ENCODE results near the gene FGFR2. TPM values are rescaled to one million over a fixed set of nuclear protein-coding genes. Genes with fewer than 3 reads are reported as not detected.

FGFR2 gene
- total RNA-seq, 2 experiments from 2014 or later: not detected

- no peak overlapping the region for H3K27ac Mint-ChIP-seq
- POLR2A ChIA-PET: no interaction called here
These were observed 83.9 kb downstream of the FGFR2 start for GRCh38 chr10:121514141-121514865.

GRCh38 chr10:121511943-121512342 is 86.3 kb downstream of the FGFR2 start:
- peaks cover 5% of the 10 kb centered on the region for H3K4me1 Mint-ChIP-seq
- no peaks in the 10 kb centered on the region for H3K9me3 Mint-ChIP-seq
- POLR2A ChIA-PET: no interaction called here
- H3K27ac Mint-ChIP-seq: no peak overlapping the region
- H3K4me3 Mint-ChIP-seq: no peak overlapping the region
- CTCF ChIA-PET: no interaction called here
- H3K36me3 Mint-ChIP-seq (ENCODE audit: low read depth): no peaks in the 10 kb centered on the region
- H3K27me3 Mint-ChIP-seq: no peaks in the 10 kb centered on the region
- DNase-seq: no peak

More at GRCh38 chr10:121514141-121514865, 83.9 kb downstream of the FGFR2 start:
- no peaks in the 10 kb centered on the region for H3K36me3 Mint-ChIP-seq (ENCODE audit: low read depth)
- CTCF ChIA-PET: no interaction called here
- H3K9me3 Mint-ChIP-seq: no peaks in the 10 kb centered on the region
- H3K4me3 Mint-ChIP-seq: no peak overlapping the region
- peaks cover 2% of the 10 kb centered on the region for H3K27me3 Mint-ChIP-seq
- DNase-seq: no peak
- H3K4me1 Mint-ChIP-seq: peaks cover 5% of the 10 kb centered on the region

GRCh38 chr10:121511460-121511859 is 86.8 kb downstream of the FGFR2 start:
- Mint-ChIP-seq H3K36me3 (ENCODE audit: low read depth) (no peaks in the 10 kb centered on the region), H3K9me3 (no peaks in the 10 kb centered on the region), H3K4me1 (peaks cover 5% of the 10 kb centered on the region), H3K27me3 (no peaks in the 10 kb centered on the region), H3K4me3 (no peak overlapping the region), H3K27ac (no peak overlapping the region)
- no peak for DNase-seq
- ChIA-PET CTCF (no interaction called here), POLR2A (no interaction called here)

GRCh38 chr10:121510201-121510771 is 88.0 kb downstream of the FGFR2 start:
- no peak for DNase-seq
- CTCF ChIA-PET: interaction anchor here (1.3 kb wide), 1 partner anchor 23 kb away, joined by 3 read pairs; no protein-coding TSS in a partner anchor
- H3K27me3 Mint-ChIP-seq: no peaks in the 10 kb centered on the region

GRCh38 chr10:121509796-121510195 is 88.4 kb downstream of the FGFR2 start:
- no peaks in the 10 kb centered on the region for H3K4me1 Mint-ChIP-seq
- no peak overlapping the region for H3K4me3 Mint-ChIP-seq
- ChIA-PET POLR2A (no interaction called here), CTCF (interaction anchor here (1.3 kb wide), 1 partner anchor 23 kb away, joined by 3 read pairs; no protein-coding TSS in a partner anchor)
- H3K27ac Mint-ChIP-seq: no peak overlapping the region
- no peak for DNase-seq
- H3K36me3 Mint-ChIP-seq (ENCODE audit: low read depth): no peaks in the 10 kb centered on the region
- H3K27me3 Mint-ChIP-seq: no peaks in the 10 kb centered on the region
- H3K9me3 Mint-ChIP-seq: no peaks in the 10 kb centered on the region

More at GRCh38 chr10:121510201-121510771, 88.0 kb downstream of the FGFR2 start:
- POLR2A ChIA-PET: no interaction called here
- no peaks in the 10 kb centered on the region for H3K36me3 Mint-ChIP-seq (ENCODE audit: low read depth)
- H3K4me3 Mint-ChIP-seq: no peak overlapping the region
- no peak overlapping the region for H3K27ac Mint-ChIP-seq
- H3K9me3 Mint-ChIP-seq: no peaks in the 10 kb centered on the region
- no peaks in the 10 kb centered on the region for H3K4me1 Mint-ChIP-seq

GRCh38 chr10:121509112-121509511 is 89.1 kb downstream of the FGFR2 start:
- H3K27ac Mint-ChIP-seq: no peak overlapping the region
- H3K4me1 Mint-ChIP-seq: no peaks in the 10 kb centered on the region
- DNase-seq: no peak
- no peaks in the 10 kb centered on the region for H3K9me3 Mint-ChIP-seq
- no peaks in the 10 kb centered on the region for H3K27me3 Mint-ChIP-seq
- CTCF ChIA-PET: no interaction called here
- POLR2A ChIA-PET: no interaction called here
- no peak overlapping the region for H3K4me3 Mint-ChIP-seq
- H3K36me3 Mint-ChIP-seq (ENCODE audit: low read depth): no peaks in the 10 kb centered on the region

GRCh38 chr10:121503587-121504051 is 94.6 kb downstream of the FGFR2 start:
- H3K27ac Mint-ChIP-seq: no peak overlapping the region
- H3K4me1 Mint-ChIP-seq: no peaks in the 10 kb centered on the region
- no peak overlapping the region for H3K4me3 Mint-ChIP-seq
- H3K36me3 Mint-ChIP-seq (ENCODE audit: low read depth): no peaks in the 10 kb centered on the region
- peaks cover 2% of the 10 kb centered on the region for H3K9me3 Mint-ChIP-seq
- POLR2A ChIA-PET: no interaction called here
- no peak for DNase-seq
- no peaks in the 10 kb centered on the region for H3K27me3 Mint-ChIP-seq
- CTCF ChIA-PET: no interaction called here

- H3K36me3 Mint-ChIP-seq (ENCODE audit: low read depth): no peaks in the 10 kb centered on the region
- H3K27ac Mint-ChIP-seq: no peak overlapping the region
- H3K27me3 Mint-ChIP-seq: no peaks in the 10 kb centered on the region
- H3K4me3 Mint-ChIP-seq: no peak overlapping the region
- no peaks in the 10 kb centered on the region for H3K4me1 Mint-ChIP-seq
- H3K9me3 Mint-ChIP-seq: peaks cover 2% of the 10 kb centered on the region
- ChIA-PET CTCF (no interaction called here), POLR2A (no interaction called here)
- DNase-seq: no peak
These were observed 96.4 kb downstream of the FGFR2 start for GRCh38 chr10:121501796-121502195.

GRCh38 chr10:121500701-121501332 is 97.4 kb downstream of the FGFR2 start:
- Mint-ChIP-seq H3K4me3 (no peak overlapping the region), H3K9me3 (peaks cover 2% of the 10 kb centered on the region), H3K27me3 (no peaks in the 10 kb centered on the region), H3K27ac (no peak overlapping the region), H3K4me1 (no peaks in the 10 kb centered on the region), H3K36me3 (ENCODE audit: low read depth) (no peaks in the 10 kb centered on the region)
- DNase-seq: no peak
- POLR2A ChIA-PET: no interaction called here
- CTCF ChIA-PET: no interaction called here

- H3K9me3 Mint-ChIP-seq: peaks cover 2% of the 10 kb centered on the region
These were observed 100.5 kb downstream of the FGFR2 start for GRCh38 chr10:121497513-121498470.

GRCh38 chr10:121495719-121496118 is 102.5 kb downstream of the FGFR2 start:
- no peak for DNase-seq
- ChIA-PET CTCF (no interaction called here), POLR2A (no interaction called here)
- Mint-ChIP-seq H3K27ac (no peak overlapping the region), H3K4me1 (no peaks in the 10 kb centered on the region), H3K27me3 (no peaks in the 10 kb centered on the region), H3K36me3 (ENCODE audit: low read depth) (no peaks in the 10 kb centered on the region), H3K9me3 (no peaks in the 10 kb centered on the region), H3K4me3 (no peak overlapping the region)

More at GRCh38 chr10:121497513-121498470, 100.5 kb downstream of the FGFR2 start:
- ChIA-PET CTCF (no interaction called here), POLR2A (no interaction called here)
- Mint-ChIP-seq H3K4me3 (no peak overlapping the region), H3K36me3 (ENCODE audit: low read depth) (no peaks in the 10 kb centered on the region), H3K4me1 (no peaks in the 10 kb centered on the region), H3K27ac (no peak overlapping the region), H3K27me3 (no peaks in the 10 kb centered on the region)
- no peak for DNase-seq

GRCh38 chr10:121494296-121494695 is 103.9 kb downstream of the FGFR2 start:
- ChIA-PET CTCF (no interaction called here), POLR2A (no interaction called here)
- no peaks in the 10 kb centered on the region for H3K9me3 Mint-ChIP-seq
- no peaks in the 10 kb centered on the region for H3K36me3 Mint-ChIP-seq (ENCODE audit: low read depth)
- H3K27ac Mint-ChIP-seq: no peak overlapping the region
- no peaks in the 10 kb centered on the region for H3K27me3 Mint-ChIP-seq
- H3K4me3 Mint-ChIP-seq: no peak overlapping the region
- DNase-seq: no peak
- H3K4me1 Mint-ChIP-seq: no peaks in the 10 kb centered on the region

GRCh38 chr10:121493521-121493920 is 104.7 kb downstream of the FGFR2 start:
- ChIA-PET CTCF (no interaction called here), POLR2A (no interaction called here)
- H3K4me1 Mint-ChIP-seq: no peaks in the 10 kb centered on the region
- H3K27me3 Mint-ChIP-seq: no peaks in the 10 kb centered on the region
- no peak for DNase-seq
- no peaks in the 10 kb centered on the region for H3K9me3 Mint-ChIP-seq
- no peak overlapping the region for H3K27ac Mint-ChIP-seq
- no peaks in the 10 kb centered on the region for H3K36me3 Mint-ChIP-seq (ENCODE audit: low read depth)
- H3K4me3 Mint-ChIP-seq: no peak overlapping the region
